GM12878 (cell line): ENCODE data around the gene IQGAP1. TPM values are rescaled to one million over a fixed set of nuclear protein-coding genes. Genes with fewer than 3 reads are reported as not detected.

Experiments
- ATAC-seq: fragments of 200-7000 bp; cut with Tn5 transposase; 3 replicates; pipeline ENCODE4 v1.9.1; 2020; ENCODE audit warnings: mild to moderate bottlenecking, moderate library complexity
- BruUV-seq: library from RNA; stranded (reverse); fragments of 400-500 nt; replicated peaks from 2 replicates; lab custom pipeline; 2021; lab: Mats Ljungman, UMichigan
- CTCF ChIA-PET: fragments of 300-600 bp; sonication (Branson Sonifier 250); formaldehyde crosslinking; extraction: SDS; loops from one replicate; lab custom pipeline; 2021; ENCODE audit warnings: inconsistent platforms; lab: Yijun Ruan, JAX
- POLR2A ChIA-PET: fragments of 350-600 bp; formaldehyde crosslinking; extraction: SDS; loops from one replicate; lab custom pipeline; 2021; ENCODE audit warnings: inconsistent platforms; lab: Charles Lee
- RAD21 ChIA-PET: fragments of 300-600 bp; sonication (Branson Sonifier 250); formaldehyde crosslinking; loops from one replicate; lab custom pipeline; 2023; ENCODE audit warnings: antibody characterized with exemption; ENCODE audit not compliant: unreplicated experiment; lab: Charles Lee
- SMC1A ChIA-PET: fragments of 300-600 bp; sonication (Branson Sonifier 250); formaldehyde crosslinking; loops from one replicate; lab custom pipeline; 2023; ENCODE audit not compliant: unreplicated experiment, uncharacterized antibody; lab: Charles Lee
- DNase-seq: peaks from one replicate; pipeline ENCODE4 v3.0.0-alpha.2; 2011; ENCODE audit warnings: low read depth, low spot score
- FAIRE-seq: peaks from 3 replicates; lab custom pipeline; 2011; peaks lifted over from hg19 to GRCh38; lab: Jason Lieb, UNC
- H2AFZ ChIP-seq: 2 replicates; pipeline ENCODE4 v1.6.0; 2011; ENCODE audit warnings: low read depth, low read length, control low read depth; ENCODE audit not compliant: control insufficient read depth
- H3K27ac ChIP-seq: 2 replicates; pipeline ENCODE4 v1.5.1; 2011; ENCODE audit warnings: control low read depth; ENCODE audit not compliant: control insufficient read depth, insufficient read depth
- H3K27me3 ChIP-seq, 2 experiments: replicated peaks in 1 of 2; 2 replicates each; pipeline versions ENCODE4 v1.6.0 to v1.6.1; 2011; ENCODE audit warnings: low read length in 1 of 2; ENCODE audit not compliant: control insufficient read depth in 2 of 2, insufficient read depth in 2 of 2
- H3K36me3 ChIP-seq, 2 experiments: 2 replicates each; pipeline ENCODE4 v1.5.1; 2011; ENCODE audit warnings: low read length in 1 of 2; ENCODE audit not compliant: control insufficient read depth in 2 of 2, insufficient read depth in 2 of 2
- H3K4me1 ChIP-seq: 2 replicates; pipeline ENCODE4 v1.6.1; 2011; ENCODE audit warnings: mild to moderate bottlenecking, low read length, moderate library complexity, mixed read lengths; ENCODE audit not compliant: control insufficient read depth, insufficient read depth
- H3K4me2 ChIP-seq: 2 replicates; pipeline ENCODE4 v1.6.0; 2011; ENCODE audit warnings: control low read depth; ENCODE audit not compliant: control insufficient read depth, insufficient read depth
- H3K4me3 ChIP-seq: fragments of 200-600 bp; sonication (generic); 2 replicates; pipeline ENCODE4 v1.5.1; 2016
- H3K79me2 ChIP-seq: 2 replicates; pipeline ENCODE4 v1.6.0; 2011; ENCODE audit warnings: low read length; ENCODE audit not compliant: control insufficient read depth, insufficient read depth
- H3K9ac ChIP-seq: 2 replicates; pipeline ENCODE4 v1.8.0; 2011; ENCODE audit warnings: low read length, control low read depth, mixed read lengths; ENCODE audit not compliant: control insufficient read depth, insufficient read depth
- H3K9me3 ChIP-seq: replicated peaks from 3 replicates; pipeline ENCODE4 v1.5.1; 2011; ENCODE audit warnings: mild to moderate bottlenecking, low read length; ENCODE audit not compliant: control insufficient read depth, insufficient read depth
- H4K20me1 ChIP-seq: 2 replicates; pipeline ENCODE4 v1.6.0; 2011; ENCODE audit not compliant: control insufficient read depth, insufficient read depth
- CBX3 ChIP-seq: fragments of 200-600 bp; sonication (generic); IDR thresholded peaks from 2 replicates; pipeline ENCODE4 v1.6.1; 2016; ENCODE audit warnings: low read depth, borderline replicate concordance
- E2F8 ChIP-seq: fragments of 450-650 bp; IDR thresholded peaks from 2 replicates; pipeline ENCODE4 v1.6.1; 2018; ENCODE audit warnings: mild to moderate bottlenecking, low read depth, moderate library complexity; ENCODE audit not compliant: partially characterized antibody
- ELK1 ChIP-seq: IDR thresholded peaks from 2 replicates; pipeline ENCODE4 v1.6.1; 2012; ENCODE audit warnings: low read depth, low read length, improper control_type of control experiment
- FOXK2 ChIP-seq: fragments of 450-650 bp; IDR thresholded peaks from 2 replicates; pipeline ENCODE4 v1.6.1; 2017; ENCODE audit warnings: mild to moderate bottlenecking, moderate library complexity
- IRF4 ChIP-seq: IDR thresholded peaks from 2 replicates; pipeline ENCODE4 v1.6.1; 2011; ENCODE audit warnings: low read depth, low read length
- PBX3 ChIP-seq: IDR thresholded peaks from 2 replicates; pipeline ENCODE4 v1.6.1; 2011; ENCODE audit warnings: mild to moderate bottlenecking, low read depth, low read length, moderate library complexity; ENCODE audit not compliant: insufficient replicate concordance
- POLR2AphosphoS5 ChIP-seq: IDR thresholded peaks from 2 replicates; pipeline ENCODE4 v1.6.1; 2011; ENCODE audit warnings: mild to moderate bottlenecking, low read length, inconsistent platforms
- SMARCA5 ChIP-seq: fragments of 450-650 bp; IDR thresholded peaks from 2 replicates; pipeline ENCODE4 v1.6.1; 2017; ENCODE audit warnings: mild to moderate bottlenecking
- ZBTB4 ChIP-seq: fragments of 450-650 bp; formaldehyde crosslinking; IDR thresholded peaks from 2 replicates; pipeline ENCODE4 v1.4.0; 2022; ENCODE audit warnings: mild to moderate bottlenecking, moderate library complexity
- WGBS: methylation state at CpG from one replicate; pipeline ENCODE4 v1.1.6; 2016; ENCODE audit warnings: low lambda C conversion rate; ENCODE audit not compliant: insufficient replicate concordance, insufficient coverage; ENCODE audit errors: missing lambda C conversion rate; 5-methylcytosine and 5-hydroxymethylcytosine counted together
- in situ Hi-C: fragments of 300-500 bp; cut with MboI; formaldehyde crosslinking; loops from 9 replicates; pipeline ENCODE4 v1.14.3; 2018; ENCODE audit warnings: mixed read lengths
- intact Hi-C: fragments of 100-400 bp; cut with micrococcal nuclease; formaldehyde crosslinking; loops from one replicate; pipeline ENCODE4 v1.14.2; 2022; ENCODE audit not compliant: unreplicated experiment
- polyA plus RNA-seq, 11 experiments: library from polyadenylated mRNA; depleted of rRNA in 4 of 11; unstranded in 6 of 11; stranded (reverse) in 5 of 11; fragments of >200 nt; fragmentation: Nextera tagmentation in 4 of 11; fragmentation: Illumina TruSeq in 1 of 11; extraction: Ambion mirVana in 4 of 11; extraction: Trizol in 1 of 11; gene quantifications; 1 replicate in 1 of 11; 2 replicates in 10 of 11; pipeline versions ENCODE4 v1.2.1 to v1.2.3, GENCODE V29; 2011 to 2016; ENCODE audit warnings: inconsistent platforms in 2 of 11, missing spikeins in 2 of 11, low read depth in 1 of 11
- total RNA-seq, 4 experiments: library from RNA; depleted of rRNA in 3 of 4; stranded (reverse); fragments of >200 nt in 3 of 4; fragmentation: Illumina TruSeq in 1 of 4; extraction: Trizol in 1 of 4; gene quantifications; 2 replicates each; pipeline versions ENCODE4 v1.2.1 to v1.2.3, GENCODE V29; 2013 to 2021

The IQGAP1 gene
- total and polyA plus RNA-seq, 10 of the 15 experiments (the other 5 are each of a cell fraction or from before 2014, with no cell fraction given) = 65.2 to 250 (median 112) TPM

GRCh38 chr15:90441027-90441426 lies 53.0 kb downstream of the IQGAP1 start (continued):
- no peak for TF ChIP-seq ZBTB4 (CRISPR knock-in tag)
- no peak for TF ChIP-seq E2F8

- no peaks in the 10 kb centered on the region for H3K79me2 ChIP-seq
- DNase-seq = no peak
- CTCF ChIA-PET = no interaction called here
- no peaks in the 10 kb centered on the region for H3K4me1 ChIP-seq
- H3K9me3 ChIP-seq = no peaks in the 10 kb centered on the region
- H3K9ac ChIP-seq = no peak overlapping the region
- SMC1A ChIA-PET = no interaction called here
- H3K36me3 ChIP-seq = peaks cover 10 to 16% of the 10 kb centered on the region in 2 experiments
- in situ Hi-C loops (no loop called here), intact Hi-C loops (no loop called here)
- no peaks in the 10 kb centered on the region for H3K27me3 ChIP-seq
- H4K20me1 ChIP-seq = no peaks in the 10 kb centered on the region
- H3K4me3 ChIP-seq = no peak overlapping the region
- POLR2A ChIA-PET = interaction anchor here (0.6 kb wide), 1 partner anchor 270 kb away, joined by 5 read pairs; no protein-coding TSS in a partner anchor
- H2AFZ ChIP-seq = no peak overlapping the region
- no peak overlapping the region for H3K27ac ChIP-seq
- no TSS peak for BruUV-seq
- no peak for ATAC-seq
- 79% methylated on average over 5 of the region's 5 CpGs for WGBS
- no peak for FAIRE-seq
- RAD21 ChIA-PET = no interaction called here
- H3K4me2 ChIP-seq = no peak overlapping the region
- no peak for TF ChIP-seq POLR2AphosphoS5
- no peak for TF ChIP-seq CBX3
- TF ChIP-seq FOXK2 = no peak
- no peak for TF ChIP-seq IRF4
- no peak for TF ChIP-seq SMARCA5
- TF ChIP-seq ELK1 = no peak
- no peak for TF ChIP-seq PBX3
- TF ChIP-seq E2F8 = no peak
Observed at GRCh38 chr15:90442423-90442822, 54.4 kb downstream of the IQGAP1 start.
